K562 (cell line): ENCODE measurements around the gene KHSRP. TPM values are rescaled to one million over a fixed set of nuclear protein-coding genes. Genes with fewer than 3 reads are reported as not detected.
A peak's percentile ranks its signal among the peaks of the same experiment; 100 is the strongest.

ENCODE experiments used
- E2F3 ChIP-seq: fragments of 250-450 bp; sonication (Bioruptor Pico); IDR thresholded peaks from 2 replicates; pipeline ENCODE4 v1.4.0; 2020; ENCODE audit warnings: mild to moderate bottlenecking
- ELK3 ChIP-seq: fragments of 450-650 bp; formaldehyde crosslinking; IDR thresholded peaks from 2 replicates; pipeline ENCODE4 v1.4.0; 2020; ENCODE audit warnings: mild to moderate bottlenecking
- EP300 ChIP-seq: IDR thresholded peaks from 2 replicates; pipeline ENCODE4 v1.6.1; 2012; ENCODE audit warnings: low read length, improper control_type of control experiment
- GTF3C2 ChIP-seq: IDR thresholded peaks from 3 replicates; pipeline ENCODE4 v1.6.1; 2011; ENCODE audit warnings: borderline replicate concordance, mild to moderate bottlenecking, moderate library complexity; ENCODE audit not compliant: insufficient read length; ENCODE audit errors: extremely low read depth
- HNRNPUL1 ChIP-seq: fragments of 200-400 bp; formaldehyde crosslinking; IDR thresholded peaks from 2 replicates; pipeline ENCODE4 v1.6.1; 2017; ENCODE audit warnings: low read length
- JUND ChIP-seq, 2 experiments: IDR thresholded peaks; 2 replicates in 1 of 2; 3 replicates in 1 of 2; pipeline ENCODE4 v1.6.1; 2011; ENCODE audit warnings: borderline replicate concordance in 2 of 2, low read depth in 2 of 2, low read length in 2 of 2, improper control_type of control experiment in 1 of 2, missing biosample characterization in 1 of 2, missing genetic modification characterization in 1 of 2, missing genetic modification reagents in 1 of 2
- PCBP2 ChIP-seq: fragments of 200-400 bp; formaldehyde crosslinking; IDR thresholded peaks from 2 replicates; pipeline ENCODE4 v1.6.1; 2018; ENCODE audit warnings: low read length, low read depth, mild to moderate bottlenecking, moderate library complexity; ENCODE audit not compliant: poor library complexity, severe bottlenecking
- POLR2G ChIP-seq: fragments of 200-400 bp; formaldehyde crosslinking; IDR thresholded peaks from 2 replicates; pipeline ENCODE4 v1.6.1; 2017; ENCODE audit warnings: low read depth, mild to moderate bottlenecking, antibody characterized with exemption, low read length, moderate library complexity
- PREB ChIP-seq: sonication (generic); formaldehyde crosslinking; IDR thresholded peaks from 2 replicates; pipeline ENCODE4 v1.8.1; 2023; ENCODE audit warnings: mild to moderate bottlenecking, missing genetic modification reagents
- SMAD2 ChIP-seq: fragments of 150-350 bp; IDR thresholded peaks from 2 replicates; pipeline ENCODE4 v1.6.1; 2014; ENCODE audit warnings: low read depth, mild to moderate bottlenecking, low read length
- TAF15 ChIP-seq: fragments of 200-400 bp; formaldehyde crosslinking; IDR thresholded peaks from 2 replicates; pipeline ENCODE4 v1.6.1; 2017; ENCODE audit warnings: mild to moderate bottlenecking, low read depth, low read length, moderate library complexity
- TOE1 ChIP-seq, 2 experiments: fragments of 450-650 bp in 1 of 2; sonication (generic) in 1 of 2; formaldehyde crosslinking in 1 of 2; IDR thresholded peaks; 2 replicates each; pipeline versions ENCODE4 v1.7.1 to v1.8.0; 2016 to 2022; ENCODE audit warnings: borderline replicate concordance in 2 of 2, mild to moderate bottlenecking in 2 of 2, antibody characterized with exemption in 1 of 2, inconsistent platforms in 1 of 2, low read depth in 1 of 2, missing genetic modification reagents in 1 of 2, moderate library complexity in 1 of 2
- ZBTB1 ChIP-seq: sonication (generic); formaldehyde crosslinking; IDR thresholded peaks from 2 replicates; pipeline ENCODE4 v1.8.1; 2023; ENCODE audit warnings: missing genetic modification reagents, low read depth, mild to moderate bottlenecking, borderline replicate concordance
- ZNF184 ChIP-seq: sonication (generic); formaldehyde crosslinking; IDR thresholded peaks from 2 replicates; pipeline ENCODE4 v1.5.0; 2020; ENCODE audit warnings: missing genetic modification reagents
- ZNF398 ChIP-seq: fragments of 250-450 bp; sonication (Bioruptor Pico); IDR thresholded peaks from 2 replicates; pipeline ENCODE4 v1.8.0; 2021; ENCODE audit warnings: moderate library complexity, mild to moderate bottlenecking, inconsistent platforms
- ZNF445 ChIP-seq: fragments of 250-450 bp; sonication (Bioruptor Pico); IDR thresholded peaks from 2 replicates; pipeline ENCODE4 v1.4.0; 2020; ENCODE audit warnings: low read depth, mild to moderate bottlenecking, moderate library complexity
- ZNF696 ChIP-seq: fragments of 250-450 bp; sonication (Bioruptor Pico); conservative IDR thresholded peaks from 2 replicates; pipeline ENCODE4 v1.4.0; 2020; ENCODE audit warnings: mild to moderate bottlenecking, moderate library complexity
- polyA plus RNA-seq, 8 experiments: library from polyadenylated mRNA; depleted of rRNA in 4 of 8; stranded (reverse) in 5 of 8; unstranded in 3 of 8; fragments of >200 nt; fragmentation: Nextera tagmentation in 2 of 8; fragmentation: Illumina TruSeq in 1 of 8; extraction: Ambion mirVana in 2 of 8; extraction: Trizol in 1 of 8; gene quantifications; 2 replicates each; pipeline versions ENCODE4 v1.2.1 to v1.2.3, GENCODE V29; 2011 to 2014; ENCODE audit warnings: inconsistent platforms in 1 of 8, missing spikeins in 1 of 8
- total RNA-seq, 7 experiments: library from RNA; depleted of rRNA in 6 of 7; stranded (reverse); fragments of >200 nt in 6 of 7; fragmentation: Illumina TruSeq in 2 of 7; extraction: Trizol in 2 of 7; gene quantifications; 2 replicates each; pipeline versions ENCODE4 v1.2.1 to v1.2.3, GENCODE V29; 2011 to 2021; ENCODE audit warnings: low replicate concordance in 1 of 7

KHSRP gene
- total and polyA plus RNA-seq, 9 of the 15 experiments (the other 6 are each of a cell fraction or from before 2014, with no cell fraction given), result 4.2 to 564 (median 139) TPM

GRCh38 chr19:6372594-6373095, 52.0 kb downstream of the KHSRP start, which contains the start of gene ALKBH7 (continued):
- no peak for TF ChIP-seq ELK3
- TF ChIP-seq E2F3 (CRISPR knock-in tag), result peak; percentile 40; the same call in 1 of the 2 replicates
- no peak for TF ChIP-seq PREB (CRISPR knock-in tag)
- TF ChIP-seq POLR2G, result peak; percentile 92
- no peak for TF ChIP-seq GTF3C2
- no peak for TF ChIP-seq TAF15
- TF ChIP-seq ZNF398 (CRISPR knock-in tag), result no peak
- TF ChIP-seq ZNF696 (CRISPR knock-in tag), result no peak
- no peak for TF ChIP-seq ZNF184
- TF ChIP-seq JUND (IDR thresholded peaks at IDR 0.05; ENCODE audit: borderline replicate concordance, low read depth, low read length), result no peak
- TF ChIP-seq JUND (tag; IDR thresholded peaks at IDR 0.05; ENCODE audit: borderline replicate concordance, low read depth, low read length), result no peak
- TF ChIP-seq PCBP2, result no peak
- TF ChIP-seq ZNF445 (CRISPR knock-in tag), result no peak
- no peak for TF ChIP-seq EP300
- no peak for TF ChIP-seq ZBTB1 (CRISPR knock-in tag)
- no peak for TF ChIP-seq HNRNPUL1
- TF ChIP-seq TOE1 (IDR thresholded peaks at IDR 0.05; ENCODE audit: borderline replicate concordance), result no peak
- no peak for TF ChIP-seq TOE1 (CRISPR knock-in tag; IDR thresholded peaks at IDR 0.05; ENCODE audit: borderline replicate concordance, low read depth)
- no peak for TF ChIP-seq SMAD2
